Activated T-cell treated with anti-CD3 and anti-CD28 coated beads, Interleukin-2, amount 50 U/mL, for 48 hours (primary cell): ENCODE data around the gene SLFN11.
A peak's percentile ranks its signal among the peaks of the same experiment; 100 is the strongest.
"Not testable (repeated sequence)": the region's sequence is repeated elsewhere in the genome, so short reads cannot be mapped to it uniquely, and the experiment has no call there.

ENCODE experiments used
- DNase-seq, 2 experiments: peaks; one replicate each; pipeline ENCODE4 v3.0.0-alpha.2; 2020

Gene SLFN11

GRCh38 chr17:35373534-35373983, at the start of gene SLFN11:
Gene SLFN11, minus strand, starts transcription at chr17:35373621. Its CDS starts 9,814 bp downstream, at chr17:35363807.
- peak; percentile 96 to 97 for DNase-seq

DNA sequence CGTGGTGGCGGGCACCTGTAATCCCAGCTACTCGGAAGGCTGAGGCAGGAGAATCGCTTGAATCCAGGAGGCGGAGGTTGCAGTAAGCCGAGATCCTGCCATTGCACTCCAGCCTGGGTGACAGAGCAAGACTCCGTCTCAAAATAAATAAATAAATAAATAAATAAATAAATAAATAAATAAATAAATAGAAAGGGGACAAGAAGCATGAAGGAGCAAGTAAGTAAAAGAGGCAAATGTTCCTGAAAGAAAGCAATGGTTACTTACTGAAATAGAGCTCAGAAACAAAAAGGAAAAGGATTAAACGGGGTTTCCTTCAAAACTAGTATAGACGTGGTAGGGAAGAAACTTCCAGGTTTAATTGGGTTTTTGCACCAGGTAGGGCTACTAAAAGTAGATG, 47.6 kb upstream of the SLFN11 start:
- DNase-seq, result not testable (repeated sequence)

DNA sequence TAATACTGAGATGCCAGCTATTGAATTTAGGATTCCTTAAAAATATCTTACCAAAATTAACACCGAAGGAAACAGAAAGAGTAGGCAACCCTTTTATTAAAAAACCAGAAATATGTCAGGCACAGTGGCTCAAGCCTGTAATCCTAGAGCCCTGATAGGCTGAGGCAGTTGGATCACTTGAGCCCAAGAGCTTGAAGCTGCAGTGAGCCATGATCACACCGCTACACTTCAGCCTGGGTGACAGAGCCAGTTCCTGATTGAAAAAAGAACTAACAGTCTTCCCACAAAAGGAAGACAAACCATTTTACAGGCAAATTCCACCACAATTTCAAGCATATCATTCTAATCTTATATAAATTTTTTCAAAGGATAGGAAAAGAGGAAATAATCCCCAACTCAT, 43.2 kb upstream of the SLFN11 start:
- DNase-seq, result no peak

GRCh38 chr17:35414707-35415106, 41.3 kb upstream of the SLFN11 start:
- DNase-seq, result not testable (repeated sequence)

DNA sequence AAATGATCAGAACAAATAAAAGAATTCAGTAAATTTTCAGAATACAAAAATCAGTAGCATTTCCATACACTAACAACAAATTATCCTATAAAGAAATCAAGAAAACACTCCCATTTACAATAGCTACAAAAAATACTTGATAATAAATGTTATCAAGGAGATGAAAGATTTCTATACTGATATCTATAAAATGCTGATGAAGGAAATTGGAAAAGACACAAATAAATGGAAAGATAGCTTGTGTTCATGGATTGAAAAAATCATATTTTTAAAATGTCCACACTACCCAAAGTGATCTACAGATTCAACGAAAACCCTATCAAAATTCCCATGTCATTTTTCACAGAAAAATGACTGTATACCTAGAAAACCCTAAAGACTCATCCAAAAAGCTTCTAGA, 40.8 kb upstream of the SLFN11 start:
- no peak for DNase-seq

- no peak for DNase-seq
These were observed 34.1 kb upstream of the SLFN11 start for GRCh38 chr17:35407531-35407930.

DNA sequence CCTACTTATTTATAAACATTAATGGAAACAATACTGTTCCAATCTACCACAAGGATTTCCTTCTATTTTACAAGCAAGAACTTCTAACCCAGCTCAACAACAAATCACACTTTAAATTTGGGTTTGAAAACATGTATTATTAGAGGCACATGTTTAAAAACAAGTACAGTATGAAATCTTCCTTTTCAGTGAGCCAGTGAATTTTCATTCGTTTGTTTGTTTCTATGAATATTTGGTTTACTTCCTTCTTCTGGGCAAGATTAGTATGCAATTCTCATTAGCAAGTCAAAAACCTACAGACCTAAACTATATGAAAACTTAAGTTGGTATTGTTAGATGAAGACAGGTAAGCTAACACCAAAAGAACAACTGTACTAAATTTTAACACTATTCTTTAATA, 33.1 kb upstream of the SLFN11 start:
- no peak for DNase-seq

DNA sequence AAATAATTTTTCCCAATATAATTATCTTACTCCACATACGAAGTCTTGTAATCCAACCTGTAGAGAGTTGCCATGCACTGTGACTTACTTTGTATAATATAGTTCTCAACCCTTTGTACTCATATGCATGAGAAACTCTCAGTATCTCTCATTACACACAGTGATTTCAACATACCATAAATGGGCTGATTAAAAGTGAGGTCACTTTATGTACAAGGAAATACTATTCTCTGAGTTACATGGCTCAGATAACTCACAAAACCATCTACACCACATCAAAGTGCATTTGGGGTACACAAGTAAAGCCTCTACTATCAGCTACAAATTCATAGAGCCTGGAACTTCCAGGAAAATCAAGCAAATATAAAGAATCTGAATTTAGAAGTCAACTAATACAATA, 30.9 kb upstream of the SLFN11 start:
- no peak for DNase-seq

DNA sequence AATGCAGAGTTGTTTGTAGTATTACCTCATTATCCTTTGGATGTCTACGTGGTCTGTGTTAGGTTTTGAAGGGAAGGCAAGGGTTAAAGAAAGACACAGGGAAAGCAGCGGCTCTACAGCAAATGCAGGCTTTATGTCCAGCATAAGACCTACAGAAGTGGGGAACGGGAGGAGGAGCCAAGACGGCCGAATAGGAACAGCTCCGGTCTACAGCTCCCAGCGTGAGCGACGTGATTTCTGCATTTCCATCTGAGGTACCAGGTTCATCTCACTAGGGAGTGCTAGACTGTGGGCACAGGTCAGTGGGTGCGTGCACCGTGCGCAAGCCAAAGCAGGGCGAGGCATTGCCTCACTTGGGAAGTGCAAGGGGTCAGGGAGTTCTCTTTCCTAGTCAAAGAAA, 20.4 kb upstream of the SLFN11 start:
- DNase-seq, result not testable (repeated sequence)

DNA sequence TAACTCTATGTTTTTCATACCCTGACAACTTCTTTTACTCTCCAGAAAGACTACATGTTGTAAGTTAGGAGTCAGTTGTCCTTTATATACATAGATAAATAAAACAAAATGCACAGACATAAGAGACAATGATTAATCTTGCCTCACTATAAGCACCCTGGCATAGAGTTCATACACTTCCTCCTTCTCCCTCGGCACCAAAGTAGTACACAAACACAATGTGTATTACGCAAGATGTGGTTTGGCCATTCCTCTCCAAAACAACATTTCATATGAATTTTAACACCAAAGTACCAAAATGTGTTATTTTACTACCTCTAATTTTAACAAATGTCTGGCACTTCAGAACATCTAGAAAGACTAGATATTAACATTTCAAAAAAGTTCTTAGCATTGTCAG, 17.2 kb upstream of the SLFN11 start:
- DNase-seq, result no peak

GRCh38 chr17:35390156-35390555, 16.7 kb upstream of the SLFN11 start:
- no peak for DNase-seq

- no peak for DNase-seq
These were observed 14.1 kb upstream of the SLFN11 start for GRCh38 chr17:35387496-35387895.

DNA sequence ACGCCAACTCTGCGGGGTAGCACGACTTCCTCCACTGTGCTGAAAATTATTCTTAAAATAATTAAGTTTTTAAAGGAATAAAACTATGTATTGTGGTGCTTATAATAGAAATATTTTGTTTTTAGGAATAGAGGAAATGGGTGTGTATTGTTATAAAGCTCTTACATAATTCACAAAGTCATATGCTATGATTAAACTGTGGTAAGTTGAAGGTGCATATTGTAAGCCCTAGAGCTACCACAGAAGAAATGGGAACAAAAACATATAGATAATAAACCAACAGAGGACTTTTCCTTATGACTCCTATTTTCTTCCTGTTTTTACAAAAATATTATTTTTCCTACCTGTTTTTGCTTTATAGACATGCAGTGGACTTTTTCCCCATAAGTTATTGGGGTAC, 4.3 kb upstream of the SLFN11 start:
- no peak for DNase-seq

DNA sequence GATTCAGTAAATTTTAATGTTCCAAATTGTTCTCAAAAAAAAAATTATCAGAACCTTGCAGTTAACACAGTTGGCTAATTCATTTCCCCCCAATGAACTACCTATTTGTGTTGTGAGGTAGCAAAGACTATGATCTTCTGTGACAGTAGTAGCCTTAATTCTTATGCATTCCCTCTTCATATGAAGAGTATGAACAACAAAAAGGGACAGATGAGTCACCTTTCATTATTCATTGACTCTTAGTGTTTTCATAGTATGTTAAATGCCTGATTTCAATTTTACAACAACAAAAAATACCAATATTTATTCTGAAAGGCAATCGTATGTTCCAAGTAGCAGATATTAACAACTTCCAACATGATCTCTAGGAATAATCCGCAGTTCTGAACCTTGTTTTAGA, 3.6 kb upstream of the SLFN11 start:
- DNase-seq, result no peak

DNA sequence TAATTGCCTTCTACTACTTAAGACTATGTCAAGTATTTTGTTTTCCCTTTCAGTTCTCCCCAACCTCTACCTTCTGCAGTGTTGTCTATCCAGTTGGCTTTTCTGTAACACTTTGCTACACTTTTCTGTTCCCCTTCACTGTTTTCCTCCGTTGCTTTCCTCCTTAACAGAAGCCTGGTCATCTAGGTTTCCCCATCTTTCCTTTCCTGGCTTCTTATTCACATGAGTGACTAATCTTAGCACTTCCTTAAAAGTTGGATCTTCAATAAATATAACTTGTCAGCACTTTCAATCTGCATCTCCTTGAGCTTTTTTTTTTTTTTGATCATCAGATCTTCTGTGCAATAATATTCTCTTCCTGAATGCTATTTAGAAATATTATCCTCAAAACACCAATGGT, 2.8 kb upstream of the SLFN11 start:
- no peak for DNase-seq

DNA sequence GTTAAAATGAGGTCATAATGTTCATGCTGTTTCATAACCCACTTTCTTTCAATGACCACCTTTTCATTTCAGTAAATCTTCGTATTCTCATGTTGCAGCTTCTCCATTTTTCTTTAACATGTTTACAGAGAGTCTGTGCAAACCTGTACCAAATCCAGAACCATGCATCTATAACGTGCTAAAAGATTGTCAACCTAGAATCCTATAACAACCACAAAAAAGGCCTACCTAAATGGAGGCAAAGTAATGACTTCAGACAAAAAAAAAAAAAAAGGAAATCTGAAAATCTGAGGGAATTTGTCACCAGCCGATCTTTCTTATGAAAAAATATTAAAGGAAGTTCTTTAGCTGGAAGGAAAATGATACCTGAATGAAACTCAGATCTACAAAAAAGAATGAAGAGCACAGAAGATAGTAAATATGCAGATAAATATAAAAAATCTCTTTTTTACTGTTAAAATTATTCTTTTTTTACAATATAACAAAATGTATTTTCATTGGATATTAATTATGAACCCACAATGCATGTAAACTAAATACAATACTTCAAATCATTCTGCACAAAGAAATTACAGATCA, 1.4 kb upstream of the SLFN11 start:
- no peak for DNase-seq

DNA sequence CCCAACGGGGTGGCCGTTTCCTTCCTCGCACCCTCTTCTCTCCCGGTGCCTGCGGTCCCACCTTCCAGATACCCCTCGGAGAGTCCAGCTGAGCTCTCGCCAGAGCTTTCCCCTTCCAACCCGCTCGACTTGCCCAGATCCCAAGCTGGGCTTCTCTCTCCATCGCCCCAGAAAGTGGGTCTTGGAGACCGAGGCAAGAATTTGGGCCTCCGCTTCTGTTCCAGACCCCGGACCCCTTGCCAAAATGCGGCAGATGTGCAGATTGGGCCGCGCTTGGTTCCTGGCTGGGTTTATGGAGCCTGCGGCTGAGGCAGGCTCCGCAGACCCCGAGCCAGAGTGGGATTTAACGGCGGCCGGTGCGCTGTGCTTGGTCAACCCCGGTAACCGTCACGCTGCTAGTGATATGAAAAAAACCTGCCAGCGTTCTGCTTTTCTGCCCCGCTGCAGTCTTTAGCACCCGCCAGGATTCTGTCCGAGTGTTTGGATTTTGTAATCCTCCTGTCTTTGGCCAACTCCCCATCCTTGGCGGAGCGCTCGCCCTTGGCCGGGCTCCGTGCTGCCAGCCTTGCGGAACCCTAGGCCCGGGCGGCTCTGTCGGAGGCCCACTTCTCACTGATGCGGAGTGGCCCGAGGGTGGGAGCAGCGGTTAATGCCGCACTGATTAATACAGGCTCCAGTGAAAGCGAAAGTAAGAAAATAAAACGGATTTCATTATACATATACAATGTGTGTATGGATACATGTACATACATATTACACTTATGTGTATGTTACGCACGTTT, 754 bp upstream of the SLFN11 start:
- DNase-seq, result peak; percentile 71 to 76

DNA sequence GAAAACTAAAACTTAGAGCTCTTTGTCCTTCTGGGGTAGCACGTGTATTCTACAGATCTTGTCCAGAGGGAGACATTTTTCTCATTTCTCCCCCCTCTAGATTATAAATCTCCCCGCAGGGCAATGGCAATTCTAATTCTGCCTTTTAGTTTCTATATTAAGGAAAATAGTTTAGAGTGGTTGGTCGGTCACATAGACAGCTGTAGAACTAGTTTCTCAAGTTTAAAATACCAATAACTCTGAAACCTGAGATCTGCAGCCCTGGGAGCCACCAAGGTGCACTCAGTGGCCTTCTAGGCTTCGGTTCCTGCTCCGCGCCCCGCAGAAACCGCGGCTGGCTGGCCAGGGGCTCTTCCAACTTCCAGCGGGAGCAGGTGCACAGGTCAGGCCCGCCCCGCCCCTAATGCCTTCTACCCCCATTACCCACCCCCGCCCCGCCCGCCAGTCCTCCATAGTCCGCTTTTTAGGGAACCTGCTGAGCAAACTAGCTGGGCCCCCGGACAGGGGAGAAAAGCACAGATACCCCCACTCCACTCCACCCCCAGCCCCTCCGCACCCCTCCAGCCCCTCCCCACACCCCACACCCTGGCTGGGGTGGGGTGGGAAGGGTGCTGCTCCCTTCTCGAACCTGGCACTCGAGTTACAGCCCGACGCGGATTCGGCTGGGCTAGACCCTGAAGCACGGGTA, 431 bp downstream of the SLFN11 start:
- no peak for DNase-seq

- DNase-seq, result no peak
These were observed 1.5 kb downstream of the SLFN11 start for GRCh38 chr17:35371934-35372333.

GRCh38 chr17:35368081-35368830, 5.2 kb downstream of the SLFN11 start:
- no peak for DNase-seq

DNA sequence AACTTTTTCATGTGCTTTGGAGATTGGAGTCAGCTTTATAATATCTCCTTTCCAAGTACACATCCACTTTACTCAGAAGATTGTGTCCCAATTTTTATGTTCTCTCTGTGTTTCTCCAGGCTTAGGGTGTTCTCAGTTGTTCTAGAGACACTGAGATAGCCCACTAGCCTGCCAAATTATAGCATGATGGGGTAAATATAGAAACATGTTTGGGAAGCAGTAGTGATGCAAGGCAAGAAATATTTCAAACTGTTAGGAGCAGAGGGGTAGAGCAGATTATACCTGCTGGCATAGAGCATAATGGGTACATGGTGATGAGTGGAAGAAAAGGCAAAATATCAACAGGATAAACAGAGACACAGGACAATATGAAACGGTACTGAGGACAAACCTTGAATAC, 12.4 kb downstream of the SLFN11 start:
- DNase-seq, result no peak

- DNase-seq, result no peak
These were observed 14.0 kb downstream of the SLFN11 start for GRCh38 chr17:35359398-35359797.

GRCh38 chr17:35352284-35352683, 21.1 kb downstream of the SLFN11 start:
- DNase-seq, result no peak
